CD14-positive monocyte (primary cell): ENCODE results near the gene ATG3. TPM values are rescaled to one million over a fixed set of nuclear protein-coding genes. Genes with fewer than 3 reads are reported as not detected.

Experiments
- DNase-seq, 3 donors: peaks; one replicate each; pipeline ENCODE4 v3.0.0-alpha.2; 2011 to 2022
- H2AFZ ChIP-seq: 2 replicates; pipeline ENCODE4 v1.6.0; 2012; ENCODE audit warnings: mild to moderate bottlenecking, low read depth, low read length, inconsistent platforms; ENCODE audit not compliant: insufficient read depth, poor library complexity, severe bottlenecking
- H3K27ac ChIP-seq, 2 donors: 1 replicate in 1 of 2; 2 replicates in 1 of 2; pipeline ENCODE4 v1.5.1; 2012 to 2013; ENCODE audit warnings: low read length in 2 of 2, control low read depth in 1 of 2, inconsistent platforms in 1 of 2, low read depth in 1 of 2, mild to moderate bottlenecking in 1 of 2
- H3K27me3 ChIP-seq, 2 donors: one replicate each; pipeline versions ENCODE4 v1.6.0 to v1.6.1; 2011 to 2013; ENCODE audit warnings: low read length in 2 of 2; ENCODE audit not compliant: control insufficient read depth in 2 of 2, insufficient read depth in 2 of 2
- H3K36me3 ChIP-seq, 2 donors: replicated peaks in 1 of 2; 1 replicate in 1 of 2; 2 replicates in 1 of 2; pipeline versions ENCODE4 v1.5.1 to v1.6.1; 2012 to 2013; ENCODE audit warnings: low read length in 2 of 2, control low read depth in 1 of 2, inconsistent platforms in 1 of 2, mild to moderate bottlenecking in 1 of 2; ENCODE audit not compliant: insufficient read depth in 2 of 2, control insufficient read depth in 1 of 2
- H3K4me1 ChIP-seq, 2 donors: 1 replicate in 1 of 2; 2 replicates in 1 of 2; pipeline versions ENCODE4 v1.5.1 to v1.6.1; 2012 to 2013; ENCODE audit warnings: low read length in 2 of 2, control low read depth in 1 of 2, inconsistent platforms in 1 of 2, mild to moderate bottlenecking in 1 of 2, moderate library complexity in 1 of 2; ENCODE audit not compliant: insufficient read depth in 2 of 2, control insufficient read depth in 1 of 2
- H3K4me2 ChIP-seq: replicated peaks from 2 replicates; pipeline ENCODE3; 2012; ENCODE audit warnings: low read length, moderate library complexity, mild to moderate bottlenecking; ENCODE audit not compliant: poor library complexity, severe bottlenecking; ENCODE audit errors: extremely low read depth
- H3K4me3 ChIP-seq, 3 experiments: fragments of 200-600 bp in 1 of 3; sonication (generic) in 1 of 3; replicated peaks in 1 of 3; 1 replicate in 2 of 3; 2 replicates in 1 of 3; pipeline ENCODE4 v1.5.1; 2011 to 2013; ENCODE audit warnings: low read length in 3 of 3, mild to moderate bottlenecking in 3 of 3, control low read depth in 2 of 3, low read depth in 2 of 3, inconsistent platforms in 1 of 3, moderate library complexity in 1 of 3
- H3K79me2 ChIP-seq: 2 replicates; pipeline ENCODE4 v1.6.0; 2012; ENCODE audit warnings: mild to moderate bottlenecking, control low read depth, inconsistent platforms, low read length, moderate library complexity; ENCODE audit not compliant: insufficient read depth
- H3K9ac ChIP-seq: 2 replicates; pipeline ENCODE4 v1.6.0; 2017; ENCODE audit warnings: low read length, mild to moderate bottlenecking; ENCODE audit not compliant: insufficient read depth, poor library complexity, severe bottlenecking
- H3K9me3 ChIP-seq, 2 donors: replicated peaks in 1 of 2; 1 replicate in 1 of 2; 2 replicates in 1 of 2; pipeline versions ENCODE4 v1.5.1 to v1.6.1; 2012 to 2013; ENCODE audit warnings: low read length in 2 of 2, control low read depth in 1 of 2; ENCODE audit not compliant: control insufficient read depth in 1 of 2, insufficient read depth in 1 of 2
- H4K20me1 ChIP-seq: 2 replicates; pipeline ENCODE4 v1.6.0; 2012; ENCODE audit warnings: mild to moderate bottlenecking, low read length, control low read depth, moderate library complexity; ENCODE audit not compliant: insufficient read depth
- H3K27ac Mint-ChIP-seq, 7 donors: one replicate each; pipeline ENCODE4 v1.8.0; 2020; ENCODE audit warnings: mild to moderate bottlenecking in 7 of 7, mixed read lengths in 7 of 7, moderate library complexity in 6 of 7, inconsistent platforms in 2 of 7
- H3K27me3 Mint-ChIP-seq, 3 donors: one replicate each; pipeline ENCODE4 v1.8.0; 2021 to 2022; ENCODE audit warnings: low read depth in 3 of 3, mild to moderate bottlenecking in 3 of 3, mixed read lengths in 3 of 3, moderate library complexity in 3 of 3, inconsistent platforms in 1 of 3
- H3K36me3 Mint-ChIP-seq, 2 donors: one replicate each; pipeline ENCODE4 v1.8.0; 2020; ENCODE audit warnings: mixed read lengths in 2 of 2, inconsistent platforms in 1 of 2, mild to moderate bottlenecking in 1 of 2
- H3K4me1 Mint-ChIP-seq: one replicate; pipeline ENCODE4 v1.8.0; 2020; ENCODE audit warnings: mild to moderate bottlenecking, mixed read lengths
- H3K4me3 Mint-ChIP-seq, 2 donors: one replicate each; pipeline ENCODE4 v1.8.0; 2020; ENCODE audit warnings: mild to moderate bottlenecking in 2 of 2, mixed read lengths in 2 of 2, moderate library complexity in 1 of 2
- H3K9me3 Mint-ChIP-seq, 7 donors: one replicate each; pipeline ENCODE4 v1.8.0; 2020 to 2022; ENCODE audit warnings: mixed read lengths in 7 of 7, mild to moderate bottlenecking in 6 of 7, moderate library complexity in 6 of 7, inconsistent platforms in 2 of 7
- WGBS: methylation state at CpG from one replicate; pipeline ENCODE4 v1.1.5; 2013; ENCODE audit warnings: missing lambda C conversion rate; ENCODE audit not compliant: insufficient coverage; 5-methylcytosine and 5-hydroxymethylcytosine counted together
- intact Hi-C, 2 donors: fragments of 100-400 bp; cut with micrococcal nuclease; formaldehyde crosslinking; loops; one replicate each; pipeline versions ENCODE4 v1.15.0 to v1.15.1; 2023
- polyA plus RNA-seq, 3 donors: library from polyadenylated mRNA; depleted of rRNA in 1 of 3; unstranded in 2 of 3; stranded (reverse) in 1 of 3; fragments of 300-500 nt in 2 of 3; fragments of >200 nt in 1 of 3; fragmentation: Illumina TruSeq in 2 of 3; gene quantifications; 1 replicate in 2 of 3; 2 replicates in 1 of 3; pipeline ENCODE4 v1.2.3, GENCODE V29; 2012 to 2021
- TF ChIP-seq, protein P1 (sequence below): fragments of 200-600 bp; IDR thresholded peaks from one replicate; pipeline ENCODE4 v1.8.0; 2022; ENCODE audit warnings: antibody characterized with exemption, mild to moderate bottlenecking

Gene ATG3
- polyA plus RNA-seq, 3 donors, result 99.8 to 288 (median 226) TPM

DNA sequence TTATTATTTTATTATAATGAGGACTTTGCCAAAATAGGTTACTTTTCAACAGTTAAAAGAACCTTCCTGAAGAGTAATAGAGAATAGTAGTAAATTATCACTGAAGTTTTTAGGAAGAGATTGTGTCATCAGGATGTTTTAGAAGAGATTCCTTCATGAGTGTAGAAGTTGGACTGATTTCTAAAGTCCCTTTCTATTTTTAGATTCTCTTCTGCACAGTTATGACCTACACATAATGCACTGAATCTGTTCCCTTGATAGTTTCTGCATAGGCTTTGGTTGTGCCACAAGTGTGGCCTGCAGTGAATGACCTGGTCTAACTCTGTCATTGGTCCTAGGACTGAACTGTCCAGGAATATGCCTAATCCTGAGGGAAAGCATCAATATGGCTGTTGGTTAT, 24.0 kb upstream of the ATG3 start:
- no peaks in the 10 kb centered on the region for H4K20me1 ChIP-seq
- Mint-ChIP-seq H3K27ac (no peak overlapping the region), H3K4me1 (peaks cover 10% of the 10 kb centered on the region), H3K36me3 (peaks cover 74 to 88% of the 10 kb centered on the region in 2 donors), H3K4me3 (no peak overlapping the region), H3K27me3 (no peaks in the 10 kb centered on the region), H3K9me3 (no peaks in the 10 kb centered on the region)
- no peak overlapping the region for H3K4me3 ChIP-seq
- H3K4me2 ChIP-seq, result no peak overlapping the region
- no peaks in the 10 kb centered on the region for H3K4me1 ChIP-seq
- no peak overlapping the region for H2AFZ ChIP-seq
- no peaks in the 10 kb centered on the region for H3K9me3 ChIP-seq
- TF ChIP-seq, protein P1, sequence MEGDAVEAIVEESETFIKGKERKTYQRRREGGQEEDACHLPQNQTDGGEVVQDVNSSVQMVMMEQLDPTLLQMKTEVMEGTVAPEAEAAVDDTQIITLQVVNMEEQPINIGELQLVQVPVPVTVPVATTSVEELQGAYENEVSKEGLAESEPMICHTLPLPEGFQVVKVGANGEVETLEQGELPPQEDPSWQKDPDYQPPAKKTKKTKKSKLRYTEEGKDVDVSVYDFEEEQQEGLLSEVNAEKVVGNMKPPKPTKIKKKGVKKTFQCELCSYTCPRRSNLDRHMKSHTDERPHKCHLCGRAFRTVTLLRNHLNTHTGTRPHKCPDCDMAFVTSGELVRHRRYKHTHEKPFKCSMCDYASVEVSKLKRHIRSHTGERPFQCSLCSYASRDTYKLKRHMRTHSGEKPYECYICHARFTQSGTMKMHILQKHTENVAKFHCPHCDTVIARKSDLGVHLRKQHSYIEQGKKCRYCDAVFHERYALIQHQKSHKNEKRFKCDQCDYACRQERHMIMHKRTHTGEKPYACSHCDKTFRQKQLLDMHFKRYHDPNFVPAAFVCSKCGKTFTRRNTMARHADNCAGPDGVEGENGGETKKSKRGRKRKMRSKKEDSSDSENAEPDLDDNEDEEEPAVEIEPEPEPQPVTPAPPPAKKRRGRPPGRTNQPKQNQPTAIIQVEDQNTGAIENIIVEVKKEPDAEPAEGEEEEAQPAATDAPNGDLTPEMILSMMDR, result no peak
- no peak for DNase-seq
- no peaks in the 10 kb centered on the region for H3K79me2 ChIP-seq
- peaks cover 57 to 100% of the 10 kb centered on the region in 2 donors for H3K36me3 ChIP-seq
- no peak overlapping the region for H3K9ac ChIP-seq
- no peak overlapping the region for H3K27ac ChIP-seq
- H3K27me3 ChIP-seq, result no peaks in the 10 kb centered on the region
- intact Hi-C loops, result no loop called here

DNA sequence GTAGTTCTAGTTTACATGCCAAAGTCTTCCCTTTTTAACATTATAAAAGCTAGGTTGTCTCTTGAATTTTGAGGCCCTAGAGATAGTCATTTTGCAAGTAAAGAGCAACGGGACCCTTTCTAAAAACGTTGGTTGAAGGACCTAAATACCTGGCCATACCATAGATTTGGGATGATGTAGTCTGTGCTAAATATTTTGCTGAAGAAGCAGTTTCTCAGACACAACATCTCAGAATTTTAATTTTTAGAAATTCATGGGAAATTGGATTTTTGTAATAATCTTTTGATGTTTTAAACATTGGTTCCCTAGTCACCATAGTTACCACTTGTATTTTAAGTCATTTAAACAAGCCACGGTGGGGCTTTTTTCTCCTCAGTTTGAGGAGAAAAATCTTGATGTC, 21.3 kb upstream of the ATG3 start:
- Histone ChIP-seq H3K4me1 (peaks cover 16 to 17% of the 10 kb centered on the region in 2 donors), H3K27me3 (no peaks in the 10 kb centered on the region), H3K27ac (no peak overlapping the region), H3K9ac (no peak overlapping the region), H3K79me2 (no peaks in the 10 kb centered on the region), H3K4me2 (no peak overlapping the region), H3K9me3 (no peaks in the 10 kb centered on the region), H4K20me1 (no peaks in the 10 kb centered on the region), H3K4me3 (no peak overlapping the region), H2AFZ (no peak overlapping the region), H3K36me3 (peaks cover 57 to 80% of the 10 kb centered on the region in 2 donors)
- no peak overlapping the region for H3K4me3 Mint-ChIP-seq
- TF ChIP-seq, protein P1, result no peak
- H3K36me3 Mint-ChIP-seq, result peaks cover 63 to 74% of the 10 kb centered on the region in 2 donors
- no CpG with 5 or more reads among the region's 3 CpGs for WGBS
- no peak overlapping the region for H3K27ac Mint-ChIP-seq
- DNase-seq, result no peak
- intact Hi-C loops, result loop anchor here in 1 of 2 donors (5.0 kb wide), 1 partner anchor 456 kb away; no protein-coding TSS in a partner anchor
- H3K27me3 Mint-ChIP-seq, result no peaks in the 10 kb centered on the region
- no peaks in the 10 kb centered on the region for H3K9me3 Mint-ChIP-seq
- H3K4me1 Mint-ChIP-seq, result peaks cover 27% of the 10 kb centered on the region
